H1 (cell line): ENCODE measurements around the gene LDLRAD4.

Source experiments
- BCL11A ChIP-seq, 2 experiments: IDR thresholded peaks; one replicate each; pipeline ENCODE4 v1.6.1; 2011; ENCODE audit warnings: low read depth in 2 of 2, low read length in 2 of 2, mild to moderate bottlenecking in 2 of 2
- CTCF ChIP-seq, 3 experiments: IDR thresholded peaks; 1 replicate in 2 of 3; 2 replicates in 1 of 3; pipeline versions ENCODE4 v1.5.1 to v1.6.1; 2011; ENCODE audit warnings: low read length in 3 of 3, mild to moderate bottlenecking in 3 of 3, inconsistent platforms in 2 of 3, low read depth in 1 of 3, moderate library complexity in 1 of 3; ENCODE audit not compliant: insufficient read depth in 1 of 3; ENCODE audit errors: control extremely low read depth in 1 of 3
- GABPA ChIP-seq: IDR thresholded peaks from 2 replicates; pipeline ENCODE4 v1.6.1; 2011; ENCODE audit warnings: mild to moderate bottlenecking, low read length, moderate library complexity, borderline replicate concordance; ENCODE audit not compliant: insufficient read depth
- KDM1A ChIP-seq: fragments of 200-600, 300-600 bp; sonication (generic); IDR thresholded peaks from 2 replicates; pipeline ENCODE4 v1.7.1; 2016; ENCODE audit warnings: mild to moderate bottlenecking, low read length, borderline replicate concordance
- MAX ChIP-seq: IDR thresholded peaks from 2 replicates; pipeline ENCODE4 v1.6.1; 2012; ENCODE audit warnings: inconsistent platforms
- POLR2A ChIP-seq, 2 experiments: IDR thresholded peaks; 1 replicate in 1 of 2; 2 replicates in 1 of 2; pipeline ENCODE4 v1.6.1; 2011; ENCODE audit warnings: low read depth in 2 of 2, low read length in 2 of 2, mild to moderate bottlenecking in 2 of 2; ENCODE audit errors: control extremely low read depth in 1 of 2
- POLR2AphosphoS5 ChIP-seq: IDR thresholded peaks from 2 replicates; pipeline ENCODE4 v1.6.1; 2011; ENCODE audit warnings: low read depth, low read length
- RBBP5 ChIP-seq: IDR thresholded peaks from 2 replicates; pipeline ENCODE4 v1.7.1; 2012; ENCODE audit warnings: low read depth, mild to moderate bottlenecking, inconsistent platforms, low read length, moderate library complexity, borderline replicate concordance
- SAP30 ChIP-seq: fragments of 300-600 bp; sonication (generic); IDR thresholded peaks from 2 replicates; pipeline ENCODE4 v1.7.1; 2012; ENCODE audit warnings: low read length, moderate library complexity, mild to moderate bottlenecking, inconsistent platforms; ENCODE audit not compliant: insufficient read depth, insufficient replicate concordance
- SIX5 ChIP-seq: IDR thresholded peaks from 2 replicates; pipeline ENCODE4 v1.6.1; 2011; ENCODE audit warnings: mild to moderate bottlenecking, low read depth, low read length
- TAF1 ChIP-seq: IDR thresholded peaks from 2 replicates; pipeline ENCODE4 v1.6.1; 2011; ENCODE audit warnings: mild to moderate bottlenecking, low read depth, low read length
- YY1 ChIP-seq: IDR thresholded peaks from 2 replicates; pipeline ENCODE4 v1.6.1; 2011; ENCODE audit warnings: low read depth, mild to moderate bottlenecking, low read length

- TF ChIP-seq CTCF (IDR thresholded peaks at IDR 0.05; ENCODE audit: control extremely low read depth in 1 of 3, insufficient read depth in 1 of 3, low read depth in 1 of 3, low read length in 3 of 3) (no peak), SAP30 (no peak), KDM1A (no peak), RBBP5 (no peak), POLR2A (IDR thresholded peaks at IDR 0.05; ENCODE audit: control extremely low read depth in 1 of 2, low read depth in 2 of 2, low read length in 2 of 2) (no peak), GABPA (no peak), SIX5 (no peak), BCL11A (IDR thresholded peaks at IDR 0.05; ENCODE audit: low read depth in 2 of 2, low read length in 2 of 2) (no peak), MAX (no peak), TAF1 (no peak), YY1 (no peak), POLR2AphosphoS5 (no peak)
These were observed 217.2 kb downstream of the LDLRAD4 start for GRCh38 chr18:13435586-13436333.
